Prostate gland (tissue), 2 donors: ENCODE measurements around the gene VAC14. TPM values are rescaled to one million over a fixed set of nuclear protein-coding genes. Genes with fewer than 3 reads are reported as not detected.

Source experiments
- DNase-seq: peaks from one replicate; pipeline ENCODE4 v3.0.0-alpha.2; 2019; ENCODE audit warnings: low spot score
- H3K27ac ChIP-seq, 2 donors: fragments of 200-600 bp; sonication (generic); 2 replicates each; pipeline ENCODE4 v1.5.1; 2017 to 2019
- H3K27me3 ChIP-seq: fragments of 200-600 bp; sonication (generic); replicated peaks from 2 replicates; pipeline ENCODE4 v1.5.1; 2019; ENCODE audit not compliant: insufficient read depth
- H3K36me3 ChIP-seq, 2 donors: fragments of 200-600 bp; sonication (generic); 1 replicate in 1 of 2; 2 replicates in 1 of 2; pipeline versions ENCODE4 v1.5.1 to v1.8.1; 2017 to 2019
- H3K4me1 ChIP-seq: fragments of 200-600 bp; sonication (generic); replicated peaks from 2 replicates; pipeline ENCODE4 v1.5.1; 2019
- H3K4me3 ChIP-seq, 2 donors: fragments of 200-600 bp; sonication (generic); 2 replicates each; pipeline ENCODE4 v1.5.1; 2017 to 2019
- H3K9me3 ChIP-seq: fragments of 200-600 bp; sonication (generic); 2 replicates; pipeline ENCODE4 v1.5.1; 2017
- CTCF ChIP-seq, 4 experiments: fragments of 200-600 bp in 2 of 4; fragments of 450-650 bp in 2 of 4; sonication (generic) in 2 of 4; IDR thresholded peaks; 1 replicate in 3 of 4; 2 replicates in 1 of 4; pipeline ENCODE4 v1.5.1; 2016 to 2019; ENCODE audit warnings: antibody characterized with exemption in 4 of 4, mild to moderate bottlenecking in 2 of 4, moderate library complexity in 2 of 4
- POLR2A ChIP-seq: fragments of 450-650 bp; IDR thresholded peaks from one replicate; pipeline ENCODE4 v1.6.1; 2016; ENCODE audit warnings: antibody characterized with exemption, mild to moderate bottlenecking
- POLR2AphosphoS5 ChIP-seq: sonication (generic); formaldehyde crosslinking; IDR thresholded peaks from one replicate; pipeline ENCODE4 v1.6.1; 2017; ENCODE audit warnings: antibody characterized with exemption
- WGBS: methylation state at CpG from one replicate; pipeline ENCODE4 v1.1.5; 2018; 5-methylcytosine and 5-hydroxymethylcytosine counted together
- intact Hi-C: fragments of 100-400 bp; cut with DNase I; formaldehyde crosslinking; loops from one replicate; pipeline ENCODE4 v1.14.2; 2022
- total RNA-seq, 2 donors: library from RNA; depleted of rRNA; stranded (reverse); fragments of >200 nt; gene quantifications; one replicate each; pipeline ENCODE4 v1.1.0, GENCODE V29; 2016

Gene VAC14
- total RNA-seq, 2 donors from 2014 or later = 30.3 to 66.8 TPM

GRCh38 chr16:70653809-70654771 is 146.9 kb downstream of the VAC14 start:
- no peaks in the 10 kb centered on the region for H3K4me1 ChIP-seq
- H3K36me3 ChIP-seq = no peaks in the 10 kb centered on the region
- no peak overlapping the region for H3K27ac ChIP-seq
- intact Hi-C loops = loop anchor here (5.0 kb wide), 2 partner anchors 122 to 282 kb away; no protein-coding TSS in a partner anchor
- peak; percentile 71 for DNase-seq
- no peak overlapping the region for H3K4me3 ChIP-seq
- TF ChIP-seq POLR2A (no peak), CTCF (IDR thresholded peaks at IDR 0.05) (peak; percentile 71 to 93 (median 92)), POLR2AphosphoS5 (peak; percentile 64)
- no peaks in the 10 kb centered on the region for H3K27me3 ChIP-seq
- WGBS = 34% methylated on average over 34 of the region's 35 CpGs
- H3K9me3 ChIP-seq = no peaks in the 10 kb centered on the region

DNA sequence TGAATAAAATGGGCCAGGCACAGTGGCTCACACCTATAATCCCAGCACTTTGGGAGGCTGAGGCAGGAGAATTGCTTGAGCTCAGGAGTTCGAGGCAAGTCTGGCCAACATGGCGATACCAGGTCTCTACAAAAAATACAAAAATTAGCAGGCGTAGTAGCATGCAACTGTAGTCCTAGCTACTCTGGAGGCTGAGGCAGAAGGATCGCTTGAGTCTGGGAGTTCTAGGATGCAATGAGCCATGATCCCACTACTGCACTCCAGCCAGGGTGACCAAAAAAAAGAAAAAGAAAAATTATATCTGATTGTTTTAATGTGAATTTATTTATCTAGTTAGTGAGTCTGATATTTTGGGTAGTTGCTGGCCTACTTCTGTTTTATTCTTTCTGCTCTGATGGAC is 147.6 kb downstream of the VAC14 start:
- TF ChIP-seq POLR2A = no peak
- TF ChIP-seq CTCF (IDR thresholded peaks at IDR 0.05) = no peak
- no peak for TF ChIP-seq POLR2AphosphoS5
- H3K27ac ChIP-seq = no peak overlapping the region
- H3K4me1 ChIP-seq = no peaks in the 10 kb centered on the region
- intact Hi-C loops = loop anchor here (5.0 kb wide), 2 partner anchors 121 to 281 kb away; no protein-coding TSS in a partner anchor
- no peak overlapping the region for H3K4me3 ChIP-seq
- no peak for DNase-seq
- H3K27me3 ChIP-seq = no peaks in the 10 kb centered on the region
- no peaks in the 10 kb centered on the region for H3K9me3 ChIP-seq
- WGBS = 93% methylated on average over 4 of the region's 4 CpGs
- no peaks in the 10 kb centered on the region for H3K36me3 ChIP-seq

- DNase-seq = no peak
- Histone ChIP-seq H3K27me3 (no peaks in the 10 kb centered on the region), H3K4me1 (no peaks in the 10 kb centered on the region), H3K27ac (no peak overlapping the region), H3K36me3 (no peaks in the 10 kb centered on the region), H3K9me3 (no peaks in the 10 kb centered on the region), H3K4me3 (no peak overlapping the region)
- 76% methylated on average over 2 of the region's 2 CpGs for WGBS
- intact Hi-C loops = loop anchor here (5.0 kb wide), 2 partner anchors 120 to 280 kb away; no protein-coding TSS in a partner anchor
- TF ChIP-seq CTCF (IDR thresholded peaks at IDR 0.05) (no peak), POLR2A (no peak), POLR2AphosphoS5 (no peak)
Measured at GRCh38 chr16:70652322-70652721, 148.6 kb downstream of the VAC14 start.

DNA sequence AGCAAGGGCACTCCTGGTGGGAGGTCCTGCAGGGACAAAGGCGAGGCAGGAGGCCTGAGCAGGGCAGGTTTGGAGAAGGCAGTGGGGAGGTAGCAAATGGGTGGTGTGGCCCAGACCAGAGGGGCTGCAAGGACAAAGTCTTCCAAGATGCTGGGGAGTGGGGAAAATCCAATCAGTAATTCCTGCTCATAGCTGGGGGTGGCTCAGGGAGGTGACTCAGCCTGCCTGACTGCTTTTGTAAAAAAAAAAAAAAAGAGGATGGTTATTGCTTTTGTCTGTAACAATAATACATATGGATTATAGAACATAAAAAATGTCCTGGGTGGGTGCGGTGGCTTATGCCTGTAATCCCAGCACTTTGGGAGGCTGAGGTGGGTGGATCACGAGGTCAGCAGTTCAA is 149.4 kb downstream of the VAC14 start:
- no peaks in the 10 kb centered on the region for H3K27me3 ChIP-seq
- intact Hi-C loops = loop anchor here (5.0 kb wide), 2 partner anchors 119 to 279 kb away; no protein-coding TSS in a partner anchor
- no peaks in the 10 kb centered on the region for H3K36me3 ChIP-seq
- no peak for TF ChIP-seq POLR2AphosphoS5
- TF ChIP-seq POLR2A = no peak
- TF ChIP-seq CTCF (IDR thresholded peaks at IDR 0.05) = no peak
- 85% methylated on average over 3 of the region's 3 CpGs for WGBS
- no peak overlapping the region for H3K27ac ChIP-seq
- H3K4me3 ChIP-seq = no peak overlapping the region
- no peak for DNase-seq
- H3K9me3 ChIP-seq = no peaks in the 10 kb centered on the region
- no peaks in the 10 kb centered on the region for H3K4me1 ChIP-seq
